GM23338 (cell line): Measurements from ENCODE around the gene SLC51A.

ENCODE experiments used
- CTCF ChIP-seq, 2 experiments: fragments of 200-600 bp in 1 of 2; sonication (generic) in 1 of 2; conservative IDR thresholded peaks; 2 replicates each; pipeline versions ENCODE4 v1.5.1 to v1.6.1; 2016 to 2017; ENCODE audit warnings: antibody characterized with exemption in 2 of 2, low read depth in 2 of 2, mild to moderate bottlenecking in 2 of 2, moderate library complexity in 1 of 2
- EZH2 ChIP-seq: fragments of 200-600 bp; sonication (generic); IDR thresholded peaks from one replicate; pipeline ENCODE4 v1.8.0; 2017; ENCODE audit warnings: antibody characterized with exemption, mild to moderate bottlenecking, low read depth; ENCODE audit not compliant: unreplicated experiment
- EZH2phosphoT487 ChIP-seq: fragments of 200-600 bp; sonication (generic); IDR thresholded peaks from one replicate; pipeline ENCODE4 v1.8.1; 2018; ENCODE audit warnings: antibody characterized with exemption; ENCODE audit not compliant: unreplicated experiment
- JUNB ChIP-seq: IDR thresholded peaks from one replicate; pipeline ENCODE4 v1.6.1; 2016; ENCODE audit warnings: antibody characterized with exemption; ENCODE audit not compliant: unreplicated experiment
- NANOG ChIP-seq: IDR thresholded peaks from 2 replicates; pipeline ENCODE4 v1.6.1; 2016; ENCODE audit warnings: antibody characterized with exemption, borderline replicate concordance
- POLR2AphosphoS5 ChIP-seq: IDR thresholded peaks from 2 replicates; pipeline ENCODE4 v1.6.1; 2016; ENCODE audit warnings: antibody characterized with exemption, low read depth
- REST ChIP-seq: IDR thresholded peaks from one replicate; pipeline ENCODE4 v1.6.1; 2018; ENCODE audit warnings: antibody characterized with exemption; ENCODE audit not compliant: unreplicated experiment
- ZNF114 ChIP-seq: fragments of 250-450 bp; sonication (Bioruptor Pico); IDR thresholded peaks from 2 replicates; pipeline ENCODE4 v1.5.0; 2020; ENCODE audit warnings: mild to moderate bottlenecking, moderate library complexity
- TF ChIP-seq, protein P1 (sequence below): IDR thresholded peaks from 2 replicates; pipeline ENCODE4 v1.6.1; 2016; ENCODE audit warnings: antibody characterized with exemption

DNA sequence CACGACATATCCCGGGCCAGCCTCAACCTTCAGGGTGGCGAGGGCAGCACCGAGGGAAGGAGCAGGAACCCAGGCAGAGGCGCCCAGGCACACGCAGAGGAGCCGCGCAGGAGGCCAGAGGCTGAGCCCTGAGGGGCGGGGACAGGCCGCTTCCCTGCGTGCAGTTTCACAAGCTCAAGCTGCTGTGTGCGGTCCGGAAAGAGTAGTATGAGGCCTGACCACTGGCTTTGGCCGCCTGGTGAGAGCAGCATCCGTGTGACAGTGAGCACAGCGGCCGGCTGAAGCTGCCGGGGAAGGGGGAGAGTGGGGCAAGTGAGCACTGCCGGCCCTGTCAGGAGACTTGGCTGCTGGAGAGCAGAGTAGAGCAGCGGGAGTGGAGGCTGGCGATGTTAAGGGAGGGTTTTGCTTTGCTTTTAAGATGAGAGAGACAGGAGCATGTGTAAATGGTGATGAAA is 13.8 kb upstream of the SLC51A start:
- no peak for TF ChIP-seq CTCF (conservative IDR thresholded peaks at IDR 0.05; ENCODE audit: low read depth in 2 of 2)
- TF ChIP-seq EZH2phosphoT487 = no peak
- TF ChIP-seq EZH2 = no peak
- no peak for TF ChIP-seq JUNB
- TF ChIP-seq POLR2AphosphoS5 = no peak
- TF ChIP-seq NANOG = no peak
- TF ChIP-seq REST = no peak
- TF ChIP-seq, protein P1, sequence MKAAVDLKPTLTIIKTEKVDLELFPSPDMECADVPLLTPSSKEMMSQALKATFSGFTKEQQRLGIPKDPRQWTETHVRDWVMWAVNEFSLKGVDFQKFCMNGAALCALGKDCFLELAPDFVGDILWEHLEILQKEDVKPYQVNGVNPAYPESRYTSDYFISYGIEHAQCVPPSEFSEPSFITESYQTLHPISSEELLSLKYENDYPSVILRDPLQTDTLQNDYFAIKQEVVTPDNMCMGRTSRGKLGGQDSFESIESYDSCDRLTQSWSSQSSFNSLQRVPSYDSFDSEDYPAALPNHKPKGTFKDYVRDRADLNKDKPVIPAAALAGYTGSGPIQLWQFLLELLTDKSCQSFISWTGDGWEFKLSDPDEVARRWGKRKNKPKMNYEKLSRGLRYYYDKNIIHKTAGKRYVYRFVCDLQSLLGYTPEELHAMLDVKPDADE = no peak
- no peak for TF ChIP-seq ZNF114
